OCI-LY7 (cell line): ENCODE results near the gene PAX2. TPM values are rescaled to one million over a fixed set of nuclear protein-coding genes. Genes with fewer than 3 reads are reported as not detected.

Experiments
- BruUV-seq: library from RNA; stranded (reverse); fragments of 400-500 nt; replicated peaks from 2 replicates; lab custom pipeline; 2021; lab: Mats Ljungman, UMichigan
- CTCF ChIA-PET: fragments of 300-600 bp; sonication (Branson Sonifier 250); formaldehyde crosslinking; loops from one replicate; lab custom pipeline; 2022; ENCODE audit warnings: antibody characterized with exemption; ENCODE audit not compliant: unreplicated experiment; lab: Charles Lee
- POLR2A ChIA-PET: fragments of 300-600 bp; sonication (Branson Sonifier 250); formaldehyde crosslinking; loops from one replicate; lab custom pipeline; 2022; ENCODE audit warnings: antibody characterized with exemption; lab: Charles Lee
- DNase-seq: peaks from one replicate; pipeline ENCODE4 v3.0.0-alpha.2; 2015; ENCODE audit warnings: low spot score
- H2AFZ ChIP-seq: fragments of 200-600 bp; sonication (generic), shearing (Covaris generic); 2 replicates; pipeline ENCODE4 v1.6.1; 2014; ENCODE audit warnings: mild to moderate bottlenecking, antibody characterized with exemption, low read length, moderate library complexity
- H3K27ac ChIP-seq: fragments of 200-600 bp; sonication (generic); 2 replicates; pipeline ENCODE4 v1.5.1; 2014; ENCODE audit warnings: mixed run types, low read depth, mild to moderate bottlenecking, moderate library complexity, low read length, inconsistent platforms; ENCODE audit not compliant: poor library complexity, severe bottlenecking
- H3K36me3 ChIP-seq: fragments of 200-600 bp; sonication (generic); 2 replicates; pipeline ENCODE4 v1.6.1; 2014; ENCODE audit warnings: mild to moderate bottlenecking, antibody characterized with exemption, low read length, moderate library complexity, mixed read lengths; ENCODE audit not compliant: insufficient read depth
- H3K4me1 ChIP-seq: fragments of 200-600 bp; sonication (generic); 2 replicates; pipeline ENCODE4 v1.5.1; 2014; ENCODE audit warnings: mild to moderate bottlenecking, low read length; ENCODE audit not compliant: insufficient read depth, poor library complexity, severe bottlenecking
- H3K4me2 ChIP-seq: fragments of 200-600 bp; sonication (generic); 2 replicates; pipeline ENCODE4 v1.6.1; 2014; ENCODE audit warnings: mild to moderate bottlenecking, low read length
- H3K4me3 ChIP-seq: fragments of 200-600 bp; sonication (generic); 2 replicates; pipeline ENCODE4 v1.5.1; 2014; ENCODE audit warnings: mild to moderate bottlenecking, low read depth, low read length; ENCODE audit not compliant: poor library complexity, severe bottlenecking
- H3K79me2 ChIP-seq: fragments of 200-600 bp; sonication (generic); 2 replicates; pipeline ENCODE4 v1.6.1; 2016; ENCODE audit warnings: low read depth, mild to moderate bottlenecking, low read length, moderate library complexity, mixed read lengths; ENCODE audit not compliant: insufficient read depth
- H3K9me2 ChIP-seq: fragments of 200-600 bp; sonication (generic); 2 replicates; pipeline ENCODE4 v1.6.1; 2016; ENCODE audit warnings: mild to moderate bottlenecking, low read length, mixed read lengths; ENCODE audit not compliant: insufficient read depth
- H3K9me3 ChIP-seq: fragments of 200-600 bp; sonication (generic); 2 replicates; pipeline ENCODE4 v1.6.1; 2014; ENCODE audit warnings: mild to moderate bottlenecking, mixed run types, low read length, mixed read lengths
- H4K20me1 ChIP-seq: fragments of 200-600 bp; sonication (generic); 2 replicates; pipeline ENCODE4 v1.6.1; 2014; ENCODE audit warnings: mild to moderate bottlenecking, antibody characterized with exemption, low read length, moderate library complexity, mixed read lengths; ENCODE audit not compliant: insufficient read depth
- CTCF ChIP-seq: fragments of 200-600 bp; sonication (generic); conservative IDR thresholded peaks from 2 replicates; pipeline ENCODE4 v1.5.1; 2014; ENCODE audit warnings: mild to moderate bottlenecking, antibody characterized with exemption, low read length, moderate library complexity, mixed read lengths
- EZH2phosphoT487 ChIP-seq: fragments of 200-600 bp; sonication (generic); IDR thresholded peaks from 2 replicates; pipeline ENCODE4 v1.6.1; 2018; ENCODE audit warnings: low read depth, borderline replicate concordance, mild to moderate bottlenecking, mixed run types, antibody characterized with exemption, low read length, moderate library complexity, mixed read lengths
- intact Hi-C: fragments of 100-400 bp; cut with micrococcal nuclease; formaldehyde crosslinking; loops from one replicate; pipeline ENCODE4 v1.10.0; 2022; ENCODE audit not compliant: unreplicated experiment
- total RNA-seq, 2 experiments: library from RNA; depleted of rRNA in 1 of 2; stranded (reverse); fragments of >200 nt in 1 of 2; shearing (Covaris generic) in 1 of 2; gene quantifications; 2 replicates each; pipeline ENCODE4 v1.2.3, GENCODE V29; 2014 to 2022

Gene PAX2
- total RNA-seq, 2 experiments from 2014 or later = not detected

GRCh38 chr10:100835810-100836209 lies 90.4 kb downstream of the PAX2 start:
- Histone ChIP-seq H3K9me2 (no peaks in the 10 kb centered on the region), H3K79me2 (no peaks in the 10 kb centered on the region), H4K20me1 (no peaks in the 10 kb centered on the region), H3K4me2 (no peak overlapping the region), H3K27ac (no peak overlapping the region), H3K36me3 (no peaks in the 10 kb centered on the region), H3K4me3 (no peak overlapping the region), H3K9me3 (no peaks in the 10 kb centered on the region), H3K4me1 (no peaks in the 10 kb centered on the region), H2AFZ (no peak overlapping the region)
- ChIA-PET CTCF (no interaction called here), POLR2A (no interaction called here)
- TF ChIP-seq CTCF = no peak
- intact Hi-C loops = no loop called here
- DNase-seq = no peak
- BruUV-seq = no TSS peak

GRCh38 chr10:100836891-100837290 lies 91.5 kb downstream of the PAX2 start:
- Histone ChIP-seq H3K27ac (no peak overlapping the region), H2AFZ (no peak overlapping the region), H3K4me1 (no peaks in the 10 kb centered on the region), H4K20me1 (no peaks in the 10 kb centered on the region), H3K36me3 (no peaks in the 10 kb centered on the region), H3K79me2 (no peaks in the 10 kb centered on the region), H3K9me3 (no peaks in the 10 kb centered on the region), H3K4me3 (no peak overlapping the region), H3K9me2 (no peaks in the 10 kb centered on the region), H3K4me2 (no peak overlapping the region)
- intact Hi-C loops = no loop called here
- DNase-seq = no peak
- ChIA-PET CTCF (no interaction called here), POLR2A (no interaction called here)
- BruUV-seq = no TSS peak
- TF ChIP-seq EZH2phosphoT487 (no peak), CTCF (no peak)

GRCh38 chr10:100837300-100837699 lies 91.9 kb downstream of the PAX2 start:
- TF ChIP-seq EZH2phosphoT487 = no peak
- no peak for TF ChIP-seq CTCF
- ChIA-PET CTCF (no interaction called here), POLR2A (no interaction called here)
- H3K9me2 ChIP-seq = no peaks in the 10 kb centered on the region
- no peaks in the 10 kb centered on the region for H3K9me3 ChIP-seq
- no TSS peak for BruUV-seq
- no peak overlapping the region for H2AFZ ChIP-seq
- DNase-seq = no peak
- intact Hi-C loops = no loop called here
- no peaks in the 10 kb centered on the region for H3K4me1 ChIP-seq
- H3K4me3 ChIP-seq = no peak overlapping the region
- no peak overlapping the region for H3K4me2 ChIP-seq
- no peaks in the 10 kb centered on the region for H3K36me3 ChIP-seq
- no peaks in the 10 kb centered on the region for H3K79me2 ChIP-seq
- H4K20me1 ChIP-seq = no peaks in the 10 kb centered on the region
- no peak overlapping the region for H3K27ac ChIP-seq
